Left ventricle myocardium inferior (tissue), 1 donor: ENCODE measurements around the gene HOTAIR. TPM values are rescaled to one million over a fixed set of nuclear protein-coding genes. Genes with fewer than 3 reads are reported as not detected.

Source experiments
- DNase-seq: peaks from one replicate; pipeline ENCODE4 v3.0.0-alpha.2; 2020
- H3K27ac ChIP-seq: fragments of 200-600 bp; replicated peaks from 2 replicates; pipeline ENCODE4 v1.8.0; 2021
- H3K27me3 ChIP-seq: fragments of 200-600 bp; 2 replicates; pipeline ENCODE4 v1.8.0; 2021; ENCODE audit warnings: low read depth
- H3K36me3 ChIP-seq: fragments of 200-600 bp; 2 replicates; pipeline ENCODE4 v1.8.0; 2021
- H3K4me1 ChIP-seq: fragments of 200-600 bp; 2 replicates; pipeline ENCODE4 v1.8.0; 2021
- H3K4me3 ChIP-seq: fragments of 200-600 bp; 2 replicates; pipeline ENCODE4 v1.8.0; 2021; ENCODE audit warnings: mild to moderate bottlenecking, moderate library complexity
- H3K9me3 ChIP-seq: fragments of 200-600 bp; replicated peaks from 2 replicates; pipeline ENCODE4 v1.8.0; 2021
- CTCF ChIP-seq: fragments of 200-600 bp; IDR thresholded peaks from 2 replicates; pipeline ENCODE4 v1.8.0; 2021; ENCODE audit warnings: antibody characterized with exemption, mild to moderate bottlenecking, borderline replicate concordance
- intact Hi-C: fragments of 100-400 bp; cut with micrococcal nuclease; formaldehyde crosslinking; loops from one replicate; pipeline ENCODE4 v1.11.0; 2022
- total RNA-seq: library from RNA; stranded (reverse); fragmentation: NEBNext Ultra II Directional; extraction: Animal tissue kit (Norgen Biotek cat#: 25700); gene quantifications from one replicate; pipeline ENCODE4 v1.2.1, GENCODE V29; 2021
- donor health status: DM: no; HTN: yes; CAD: no; lungs with severe emphysema.

The HOTAIR gene
- total RNA-seq, 1 donor from 2014 or later: not detected

- DNase-seq: no peak
- intact Hi-C loops: no loop called here
- peaks cover 38% of the 10 kb centered on the region for H3K4me1 ChIP-seq
- H3K27ac ChIP-seq: no peak overlapping the region
- no peaks in the 10 kb centered on the region for H3K36me3 ChIP-seq
- no peaks in the 10 kb centered on the region for H3K9me3 ChIP-seq
- H3K27me3 ChIP-seq: peaks cover 100% of the 10 kb centered on the region
- TF ChIP-seq CTCF: no peak
- no peak overlapping the region for H3K4me3 ChIP-seq
Measured at GRCh38 chr12:53998900-53999236, 24.1 kb upstream of the HOTAIR start.

- no peak overlapping the region for H3K4me3 ChIP-seq
- H3K27ac ChIP-seq: no peak overlapping the region
- intact Hi-C loops: no loop called here
- DNase-seq: no peak
- no peak for TF ChIP-seq CTCF
- H3K27me3 ChIP-seq: peaks cover 100% of the 10 kb centered on the region
- H3K4me1 ChIP-seq: peaks cover 38% of the 10 kb centered on the region
- no peaks in the 10 kb centered on the region for H3K36me3 ChIP-seq
- no peaks in the 10 kb centered on the region for H3K9me3 ChIP-seq
Measured at GRCh38 chr12:53998110-53998899, 23.6 kb upstream of the HOTAIR start.

GRCh38 chr12:53997204-53998109 is 22.7 kb upstream of the HOTAIR start:
- H3K27ac ChIP-seq: no peak overlapping the region
- peaks cover 100% of the 10 kb centered on the region for H3K27me3 ChIP-seq
- H3K36me3 ChIP-seq: no peaks in the 10 kb centered on the region
- no peaks in the 10 kb centered on the region for H3K9me3 ChIP-seq
- no peak overlapping the region for H3K4me3 ChIP-seq
- peaks cover 38% of the 10 kb centered on the region for H3K4me1 ChIP-seq
- TF ChIP-seq CTCF: no peak
- intact Hi-C loops: no loop called here
- no peak for DNase-seq

GRCh38 chr12:53996240-53997203 is 21.8 kb upstream of the HOTAIR start:
- intact Hi-C loops: no loop called here
- Histone ChIP-seq H3K36me3 (no peaks in the 10 kb centered on the region), H3K27ac (no peak overlapping the region), H3K27me3 (peaks cover 100% of the 10 kb centered on the region), H3K4me3 (peak overlapping the region; percentile 66), H3K9me3 (no peaks in the 10 kb centered on the region), H3K4me1 (peaks cover 38% of the 10 kb centered on the region)
- TF ChIP-seq CTCF: no peak
- no peak for DNase-seq
